ENCODE results near the gene LRTM2.

LRTM2 gene

DNA sequence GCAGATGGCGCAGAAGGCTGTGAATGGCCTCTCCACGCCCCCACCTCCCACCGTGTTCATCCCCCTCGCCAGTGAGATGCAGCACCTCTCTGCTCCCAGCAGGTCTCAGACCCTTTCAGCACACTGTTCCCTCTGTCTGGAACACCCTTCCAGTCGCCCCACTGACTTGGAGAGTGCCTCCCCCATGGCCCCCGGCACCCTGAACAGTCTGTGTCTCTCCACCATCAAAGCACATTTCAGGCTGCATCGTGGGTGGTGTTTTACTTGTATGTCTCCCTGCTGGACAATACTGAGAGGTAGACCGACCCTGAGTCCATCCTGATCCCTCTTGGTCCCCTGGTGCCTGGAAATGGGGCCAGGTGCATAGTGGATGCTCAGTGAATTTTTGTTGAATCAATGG, 63.1 kb downstream of the LRTM2 start:
- no peaks in the 10 kb centered on the region for H3K79me2 ChIP-seq (ENCODE audit: insufficient read depth, low read length)
- H3K4me3 ChIP-seq (ENCODE audit: low read length, poor library complexity, severe bottlenecking) = no peak overlapping the region
- no peaks in the 10 kb centered on the region for H3K9me2 ChIP-seq (replicated peaks; ENCODE audit: low read depth, low read length)
- H3F3A ChIP-seq (ENCODE audit: low read depth) = no peaks in the 10 kb centered on the region
- no peak overlapping the region for H2AFZ ChIP-seq (ENCODE audit: low read length)
- TF ChIP-seq, protein P1, sequence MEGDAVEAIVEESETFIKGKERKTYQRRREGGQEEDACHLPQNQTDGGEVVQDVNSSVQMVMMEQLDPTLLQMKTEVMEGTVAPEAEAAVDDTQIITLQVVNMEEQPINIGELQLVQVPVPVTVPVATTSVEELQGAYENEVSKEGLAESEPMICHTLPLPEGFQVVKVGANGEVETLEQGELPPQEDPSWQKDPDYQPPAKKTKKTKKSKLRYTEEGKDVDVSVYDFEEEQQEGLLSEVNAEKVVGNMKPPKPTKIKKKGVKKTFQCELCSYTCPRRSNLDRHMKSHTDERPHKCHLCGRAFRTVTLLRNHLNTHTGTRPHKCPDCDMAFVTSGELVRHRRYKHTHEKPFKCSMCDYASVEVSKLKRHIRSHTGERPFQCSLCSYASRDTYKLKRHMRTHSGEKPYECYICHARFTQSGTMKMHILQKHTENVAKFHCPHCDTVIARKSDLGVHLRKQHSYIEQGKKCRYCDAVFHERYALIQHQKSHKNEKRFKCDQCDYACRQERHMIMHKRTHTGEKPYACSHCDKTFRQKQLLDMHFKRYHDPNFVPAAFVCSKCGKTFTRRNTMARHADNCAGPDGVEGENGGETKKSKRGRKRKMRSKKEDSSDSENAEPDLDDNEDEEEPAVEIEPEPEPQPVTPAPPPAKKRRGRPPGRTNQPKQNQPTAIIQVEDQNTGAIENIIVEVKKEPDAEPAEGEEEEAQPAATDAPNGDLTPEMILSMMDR (conservative IDR thresholded peaks at IDR 0.05; ENCODE audit: low read length) = no peak
- TF ChIP-seq EZH2phosphoT487 (IDR thresholded peaks at IDR 0.05; ENCODE audit: borderline replicate concordance) = no peak
- no peaks in the 10 kb centered on the region for H3K9me3 ChIP-seq (ENCODE audit: insufficient read depth, low read depth, low read length)
- no peaks in the 10 kb centered on the region for H3K4me1 ChIP-seq (ENCODE audit: insufficient read depth, low read length, poor library complexity, severe bottlenecking)
- H3K27me3 ChIP-seq (ENCODE audit: insufficient read depth, low read length, poor library complexity, severe bottlenecking) = no peaks in the 10 kb centered on the region
- no peak overlapping the region for H3K9ac ChIP-seq (ENCODE audit: low read depth, low read length, poor library complexity, severe bottlenecking)
- no peaks in the 10 kb centered on the region for H3K36me3 ChIP-seq (ENCODE audit: insufficient read depth, low read length)
- H3K4me2 ChIP-seq (ENCODE audit: low read depth, low read length, poor library complexity, severe bottlenecking) = no peak overlapping the region
- H4K20me1 ChIP-seq (ENCODE audit: insufficient read depth, low read length, poor library complexity, severe bottlenecking) = no peaks in the 10 kb centered on the region

DNA sequence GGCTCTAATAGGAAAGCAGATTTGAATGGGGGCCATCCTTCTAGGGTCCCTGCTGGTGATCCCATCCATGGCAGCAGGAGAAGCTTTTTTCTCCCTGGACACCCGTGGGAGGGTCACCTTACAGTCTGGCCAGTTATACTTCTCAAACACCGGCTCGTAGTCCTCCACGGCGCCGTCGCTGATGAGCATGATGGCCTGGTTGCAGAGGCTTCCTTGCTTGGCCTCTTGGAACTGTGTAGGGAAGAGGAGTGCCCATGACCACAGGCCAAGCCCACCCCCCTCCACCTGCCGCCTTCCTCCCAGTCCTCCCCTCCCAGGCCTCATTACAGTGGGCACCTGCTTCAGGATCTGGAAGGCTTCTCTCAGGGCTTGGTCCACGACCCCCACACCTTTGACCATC, 64.3 kb downstream of the LRTM2 start:
- H3K4me1 ChIP-seq (ENCODE audit: insufficient read depth, low read length, poor library complexity, severe bottlenecking) = no peaks in the 10 kb centered on the region
- H4K20me1 ChIP-seq (ENCODE audit: insufficient read depth, low read length, poor library complexity, severe bottlenecking) = no peaks in the 10 kb centered on the region
- no peak overlapping the region for H3K4me2 ChIP-seq (ENCODE audit: low read depth, low read length, poor library complexity, severe bottlenecking)
- TF ChIP-seq, protein P1 (conservative IDR thresholded peaks at IDR 0.05; ENCODE audit: low read length) = no peak
- TF ChIP-seq EZH2phosphoT487 (IDR thresholded peaks at IDR 0.05; ENCODE audit: borderline replicate concordance) = no peak
- no peaks in the 10 kb centered on the region for H3K9me2 ChIP-seq (replicated peaks; ENCODE audit: low read depth, low read length)
- H3K79me2 ChIP-seq (ENCODE audit: insufficient read depth, low read length) = no peaks in the 10 kb centered on the region
- no peaks in the 10 kb centered on the region for H3K36me3 ChIP-seq (ENCODE audit: insufficient read depth, low read length)
- no peaks in the 10 kb centered on the region for H3K27me3 ChIP-seq (ENCODE audit: insufficient read depth, low read length, poor library complexity, severe bottlenecking)
- H3K4me3 ChIP-seq (ENCODE audit: low read length, poor library complexity, severe bottlenecking) = no peak overlapping the region
- H3K9me3 ChIP-seq (ENCODE audit: insufficient read depth, low read depth, low read length) = no peaks in the 10 kb centered on the region
- no peaks in the 10 kb centered on the region for H3F3A ChIP-seq (ENCODE audit: low read depth)
- no peak overlapping the region for H3K9ac ChIP-seq (ENCODE audit: low read depth, low read length, poor library complexity, severe bottlenecking)
- no peak overlapping the region for H2AFZ ChIP-seq (ENCODE audit: low read length)

DNA sequence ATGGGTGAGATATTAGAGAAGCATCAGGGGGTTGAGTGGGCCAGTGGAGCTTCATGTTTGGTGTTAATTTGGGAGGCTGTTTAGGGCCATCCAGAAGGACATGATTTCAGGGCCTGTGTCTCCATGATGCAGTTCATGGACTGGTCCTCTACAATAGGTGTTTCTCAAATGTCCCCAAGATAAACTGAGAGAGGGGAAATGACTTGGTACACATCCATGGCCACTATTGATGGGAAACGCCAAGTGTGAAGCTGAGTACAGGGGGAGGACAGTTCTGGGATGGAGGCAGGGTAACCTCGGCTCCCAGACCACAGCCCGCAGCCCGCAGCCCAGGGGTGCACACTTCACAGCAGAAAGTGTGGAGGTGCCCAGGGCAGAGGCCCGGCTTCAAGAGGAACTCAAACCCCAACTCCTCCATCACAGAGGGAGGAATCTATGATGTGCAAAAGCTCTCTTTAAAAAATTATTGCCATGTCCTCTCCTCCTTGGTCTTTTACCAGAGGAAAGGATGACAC, 64.8 kb downstream of the LRTM2 start:
- H3K4me2 ChIP-seq (ENCODE audit: low read depth, low read length, poor library complexity, severe bottlenecking) = no peak overlapping the region
- H3F3A ChIP-seq (ENCODE audit: low read depth) = no peaks in the 10 kb centered on the region
- H3K4me3 ChIP-seq (ENCODE audit: low read length, poor library complexity, severe bottlenecking) = no peak overlapping the region
- no peaks in the 10 kb centered on the region for H3K9me2 ChIP-seq (replicated peaks; ENCODE audit: low read depth, low read length)
- no peaks in the 10 kb centered on the region for H3K9me3 ChIP-seq (ENCODE audit: insufficient read depth, low read depth, low read length)
- no peaks in the 10 kb centered on the region for H4K20me1 ChIP-seq (ENCODE audit: insufficient read depth, low read length, poor library complexity, severe bottlenecking)
- H3K27me3 ChIP-seq (ENCODE audit: insufficient read depth, low read length, poor library complexity, severe bottlenecking) = no peaks in the 10 kb centered on the region
- no peaks in the 10 kb centered on the region for H3K79me2 ChIP-seq (ENCODE audit: insufficient read depth, low read length)
- H3K36me3 ChIP-seq (ENCODE audit: insufficient read depth, low read length) = no peaks in the 10 kb centered on the region
- no peak overlapping the region for H3K9ac ChIP-seq (ENCODE audit: low read depth, low read length, poor library complexity, severe bottlenecking)
- H3K4me1 ChIP-seq (ENCODE audit: insufficient read depth, low read length, poor library complexity, severe bottlenecking) = no peaks in the 10 kb centered on the region
- H2AFZ ChIP-seq (ENCODE audit: low read length) = no peak overlapping the region
- TF ChIP-seq, protein P1 (conservative IDR thresholded peaks at IDR 0.05; ENCODE audit: low read length) = no peak
- TF ChIP-seq EZH2phosphoT487 (IDR thresholded peaks at IDR 0.05; ENCODE audit: borderline replicate concordance) = no peak
